Measurements from ENCODE around the gene TJP1.
"Not testable (repeated sequence)": the region's sequence is repeated elsewhere in the genome, so short reads cannot be mapped to it uniquely, and the experiment has no call there.

Gene TJP1

DNA sequence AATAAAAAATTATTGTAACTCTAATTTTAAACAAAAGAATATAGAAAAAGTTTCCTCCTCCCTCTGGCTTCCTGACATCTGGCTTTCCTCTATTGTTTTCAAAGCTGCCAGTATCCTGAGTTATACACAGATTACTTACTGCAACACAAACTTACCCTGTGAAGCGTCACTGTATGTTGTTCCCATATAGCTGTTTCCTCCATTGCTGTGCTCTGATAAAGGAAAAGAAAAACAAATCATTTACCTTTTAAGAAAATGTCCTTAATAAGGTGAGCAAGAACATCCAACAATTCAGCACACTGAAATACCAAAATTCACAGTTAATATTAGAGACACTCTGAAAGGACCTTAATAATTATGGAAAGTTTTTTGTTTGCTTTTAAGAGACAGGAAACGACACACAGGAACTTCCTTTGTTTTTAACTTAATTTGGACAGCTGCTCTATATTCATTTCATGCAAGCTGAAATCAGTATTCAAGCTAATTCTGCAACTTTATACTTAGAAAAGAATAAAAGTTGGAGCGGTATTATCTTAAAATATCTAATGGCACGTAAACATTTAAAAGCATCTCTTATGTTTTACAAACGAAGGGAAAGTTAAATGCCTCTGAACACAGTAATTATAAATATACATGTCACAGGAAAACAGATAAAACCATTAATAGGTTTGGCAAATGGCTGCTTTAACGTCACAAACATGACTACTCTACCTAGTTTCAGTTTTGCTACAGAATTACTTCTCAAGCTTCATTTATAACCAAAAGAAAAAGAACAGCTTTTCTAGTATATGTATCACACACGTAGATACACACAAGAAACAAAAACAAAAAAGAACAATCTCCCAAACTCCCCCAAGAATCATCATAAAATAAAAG is 21.5 kb downstream of the TJP1 start:
- in situ Hi-C loops (cut with MboI; ENCODE audit: low sequenced_read_pairs): no loop called here

DNA sequence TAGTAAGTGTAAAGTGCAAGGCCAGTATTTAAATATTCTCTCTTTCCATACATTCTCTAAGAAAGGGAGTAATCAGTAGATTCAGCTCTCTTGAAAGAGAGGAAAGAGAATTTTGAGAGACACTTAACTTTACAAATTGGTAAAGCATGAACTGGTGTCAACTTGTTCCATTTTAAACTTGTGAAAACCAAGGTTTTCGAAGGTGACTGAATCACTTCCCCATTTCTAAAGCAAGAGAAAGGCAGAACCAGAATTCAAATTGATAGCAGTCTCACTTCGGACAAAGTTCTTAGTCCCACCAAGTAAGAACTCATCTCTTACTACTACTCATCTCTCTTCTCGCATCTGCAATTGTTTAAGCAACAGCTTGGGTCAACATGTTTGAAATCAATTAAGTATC is 22.4 kb downstream of the TJP1 start:
- in situ Hi-C loops (cut with MboI; ENCODE audit: low sequenced_read_pairs): no loop called here

DNA sequence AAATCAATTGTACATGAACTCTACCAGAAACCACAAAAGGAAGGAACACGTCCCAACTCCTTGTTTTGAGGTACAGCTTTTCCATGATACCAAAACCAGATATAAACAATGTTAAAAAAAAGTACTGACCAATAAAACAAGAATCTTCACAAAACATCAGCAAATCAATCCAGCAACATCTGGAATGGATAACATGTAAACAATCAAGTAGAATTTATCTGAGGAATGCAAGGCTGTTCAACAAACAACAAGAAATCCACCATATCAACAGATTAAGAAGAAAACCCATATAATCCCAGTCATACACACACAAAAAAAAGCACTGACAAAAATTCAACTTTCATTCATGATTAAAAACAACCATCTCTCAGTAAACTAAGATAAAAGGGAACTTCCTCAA is 26.7 kb downstream of the TJP1 start:
- in situ Hi-C loops (cut with MboI; ENCODE audit: low sequenced_read_pairs): no loop called here

DNA sequence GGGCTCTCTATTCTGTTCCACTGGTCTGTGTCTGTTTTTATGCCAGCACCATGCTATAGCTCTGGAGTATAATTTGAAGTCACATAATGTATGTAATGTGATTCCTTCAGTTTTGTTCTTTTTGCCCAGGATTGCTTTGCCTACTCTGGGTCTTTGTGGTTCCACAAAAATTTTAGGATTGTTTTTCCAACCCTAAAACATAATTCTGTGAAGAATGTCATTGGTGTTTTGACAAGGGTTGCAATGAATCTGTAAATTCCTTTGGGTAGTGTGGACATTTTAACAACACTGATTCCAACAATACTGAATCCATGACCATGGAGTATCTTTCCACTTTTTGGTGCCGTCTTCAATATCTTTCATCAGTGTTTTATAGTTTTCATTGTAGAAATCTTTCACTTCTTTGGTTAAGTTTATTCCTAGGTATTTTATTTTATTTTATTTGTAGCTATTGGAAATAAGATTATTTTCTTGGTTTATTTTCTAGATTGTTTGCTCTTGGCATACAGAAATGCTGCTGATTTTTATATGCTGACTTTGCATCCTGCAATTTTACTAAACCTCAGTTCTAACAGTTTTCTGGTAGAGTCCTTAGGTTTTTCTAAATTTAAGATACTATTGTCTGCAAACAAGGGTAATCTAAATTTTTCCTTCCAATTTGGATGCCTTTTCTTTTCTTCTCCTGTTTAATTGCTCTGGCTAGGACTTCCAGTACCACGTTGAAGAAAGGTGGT is 29.7 kb downstream of the TJP1 start:
- in situ Hi-C loops (cut with MboI; ENCODE audit: low sequenced_read_pairs): no loop called here

DNA sequence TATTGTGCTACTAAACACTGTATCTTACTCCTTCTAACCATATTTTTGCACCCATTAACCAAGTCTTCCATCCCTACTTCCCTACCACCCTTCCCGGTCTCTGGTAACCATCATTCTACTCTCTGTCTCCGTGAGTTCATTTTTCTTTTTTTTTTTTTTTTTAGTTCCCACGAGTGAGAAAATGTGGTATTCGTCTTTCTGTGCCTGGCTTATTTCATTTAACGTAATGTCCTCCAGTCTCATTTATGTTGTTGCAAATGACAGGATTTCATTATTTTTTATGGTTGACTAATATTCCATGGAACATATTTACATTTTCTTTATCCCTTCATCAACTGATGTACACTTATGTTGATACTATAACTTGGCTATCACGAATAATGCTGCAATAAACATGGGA is 31.7 kb downstream of the TJP1 start:
- in situ Hi-C loops (cut with MboI; ENCODE audit: low sequenced_read_pairs): no loop called here

DNA sequence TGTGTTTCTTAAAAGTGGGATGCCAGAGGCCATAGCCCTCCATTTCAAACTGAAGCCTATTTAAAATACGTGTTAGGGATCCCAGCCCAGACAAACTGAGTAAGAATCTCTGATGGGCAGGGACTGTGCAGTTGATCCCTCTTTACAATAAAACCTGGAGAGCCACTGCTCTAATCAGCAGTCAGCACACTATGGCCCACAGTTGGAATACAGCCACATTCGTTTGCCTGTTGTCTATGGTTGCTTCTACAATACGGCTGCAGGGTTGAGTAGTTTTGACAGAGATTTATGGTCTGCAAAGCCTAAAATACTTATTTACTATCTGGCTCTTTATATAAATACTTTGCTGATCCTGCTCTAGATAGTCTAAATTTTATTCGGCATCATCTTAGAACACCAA is 32.4 kb downstream of the TJP1 start:
- in situ Hi-C loops (cut with MboI; ENCODE audit: low sequenced_read_pairs): no loop called here

DNA sequence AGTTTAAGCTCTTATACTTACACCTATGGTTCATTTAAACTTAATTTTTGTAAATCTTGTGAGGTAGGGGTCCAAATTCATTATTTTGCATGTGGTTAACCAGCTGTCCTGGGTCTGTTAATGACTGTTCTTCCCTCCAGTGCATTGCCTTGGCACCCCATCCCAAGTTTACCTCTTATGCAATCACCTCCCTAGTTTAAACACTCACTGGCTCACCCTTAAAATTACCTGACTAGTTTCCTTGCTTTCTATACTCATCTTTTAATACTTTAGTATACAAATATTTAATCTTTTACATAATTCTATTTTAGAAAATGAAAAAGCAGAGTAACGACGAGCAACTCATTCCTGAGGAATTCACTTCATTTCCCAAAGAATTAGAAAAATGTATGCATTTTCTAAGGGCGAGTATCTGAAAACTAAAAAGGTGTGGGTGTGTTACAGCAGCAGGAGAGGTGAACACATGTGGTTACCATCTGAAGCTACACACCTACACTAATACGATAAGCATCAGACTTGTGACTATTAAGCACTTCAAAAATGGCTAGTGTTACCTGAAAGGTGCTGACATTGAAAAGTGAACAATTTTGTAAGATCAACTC is 33.7 kb downstream of the TJP1 start:
- in situ Hi-C loops (cut with MboI; ENCODE audit: low sequenced_read_pairs): no loop called here

DNA sequence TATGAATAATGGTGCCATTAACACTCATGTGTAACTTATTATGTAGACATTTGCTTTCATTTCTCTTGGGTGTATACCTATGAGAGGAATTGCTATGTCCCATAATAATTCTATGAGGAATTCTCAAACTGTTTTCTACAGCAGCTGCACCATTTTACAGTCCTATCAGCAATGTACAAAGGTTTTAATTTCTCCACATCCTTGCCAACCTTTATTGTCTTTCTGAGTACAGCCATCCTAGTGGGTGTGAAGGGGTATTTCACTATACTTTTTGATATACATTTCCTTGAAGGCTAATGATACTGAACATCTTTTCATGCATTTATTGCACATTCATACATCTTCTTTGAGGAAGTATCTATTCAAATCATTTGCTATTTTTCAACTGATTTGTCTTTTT is 34.5 kb downstream of the TJP1 start:
- in situ Hi-C loops (cut with MboI; ENCODE audit: low sequenced_read_pairs): no loop called here

DNA sequence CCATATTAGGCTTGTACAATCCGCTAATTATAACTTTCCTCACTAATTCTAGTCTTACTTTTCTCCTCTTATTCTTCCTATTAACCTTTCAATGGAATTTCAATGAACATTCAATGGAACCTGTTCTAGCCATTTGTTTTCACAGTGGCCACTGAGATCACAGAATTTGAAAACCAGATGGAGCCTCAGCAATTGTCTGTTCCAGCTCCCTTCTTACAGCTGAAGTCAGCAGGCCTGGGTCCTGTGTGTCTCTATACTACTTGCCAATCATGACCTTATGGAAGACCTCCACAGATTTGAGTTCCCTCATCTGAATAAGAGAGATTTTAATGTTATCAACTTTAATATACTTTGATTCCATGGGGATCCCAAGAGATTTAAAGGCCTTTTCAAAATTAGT is 36.6 kb downstream of the TJP1 start:
- in situ Hi-C loops (cut with MboI; ENCODE audit: low sequenced_read_pairs): no loop called here

DNA sequence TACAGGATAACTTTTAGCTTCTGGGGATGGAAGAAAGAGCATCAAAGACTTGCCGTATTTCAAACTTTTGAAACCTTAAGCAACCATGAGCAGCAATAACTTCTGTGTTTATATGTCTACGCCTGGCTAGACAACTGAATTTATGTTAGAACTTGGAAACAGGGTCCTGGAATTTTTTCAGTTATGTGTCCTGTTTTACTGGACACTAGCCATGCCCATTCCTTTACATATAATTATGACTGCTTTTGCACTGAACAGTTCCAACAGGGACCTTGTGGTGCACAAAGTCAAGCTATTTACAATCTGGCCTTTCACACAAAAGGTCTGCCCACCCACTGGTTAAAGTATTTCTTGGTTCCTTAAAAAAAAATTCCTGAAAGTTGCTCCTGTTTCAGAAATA is 37.1 kb downstream of the TJP1 start:
- in situ Hi-C loops (cut with MboI; ENCODE audit: low sequenced_read_pairs): no loop called here

DNA sequence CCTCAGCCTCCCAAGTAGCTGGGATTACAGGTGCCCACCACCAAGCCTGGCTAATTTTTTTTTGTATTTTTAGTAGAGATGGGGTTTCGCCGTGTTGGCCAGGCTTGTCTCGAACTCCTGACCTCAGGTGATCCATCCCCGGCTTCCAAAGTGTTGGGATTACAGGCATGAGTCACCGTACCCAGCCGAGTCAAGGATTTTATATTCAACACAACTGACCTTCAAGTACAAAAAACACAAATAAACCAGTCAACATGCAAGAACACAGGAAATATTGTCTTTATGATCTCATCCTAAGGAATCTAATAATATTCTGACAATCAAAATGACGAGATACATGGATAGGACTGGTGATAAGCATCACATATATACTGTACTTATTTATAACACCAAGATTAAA is 37.9 kb downstream of the TJP1 start:
- in situ Hi-C loops (cut with MboI; ENCODE audit: low sequenced_read_pairs): no loop called here

DNA sequence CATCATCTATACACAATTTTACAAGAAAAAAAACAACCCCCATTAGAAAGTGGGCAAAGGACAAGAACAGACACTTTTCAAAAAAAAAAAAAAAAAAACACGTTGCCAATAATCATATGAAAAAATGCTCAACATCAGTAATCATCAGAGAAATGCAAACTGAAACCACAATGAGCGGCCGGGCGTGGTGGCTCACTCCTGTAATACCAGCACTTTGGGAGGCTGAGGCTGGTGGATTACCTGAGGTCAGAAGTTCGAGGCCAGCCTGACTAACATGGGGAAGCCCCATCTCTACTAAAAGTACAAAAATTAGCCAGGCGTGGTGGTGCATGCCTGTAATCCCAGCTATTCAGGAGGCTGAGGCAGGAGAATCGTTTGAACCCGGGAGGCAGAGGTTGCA is 39.5 kb downstream of the TJP1 start:
- in situ Hi-C loops (cut with MboI; ENCODE audit: low sequenced_read_pairs): not testable (repeated sequence)

DNA sequence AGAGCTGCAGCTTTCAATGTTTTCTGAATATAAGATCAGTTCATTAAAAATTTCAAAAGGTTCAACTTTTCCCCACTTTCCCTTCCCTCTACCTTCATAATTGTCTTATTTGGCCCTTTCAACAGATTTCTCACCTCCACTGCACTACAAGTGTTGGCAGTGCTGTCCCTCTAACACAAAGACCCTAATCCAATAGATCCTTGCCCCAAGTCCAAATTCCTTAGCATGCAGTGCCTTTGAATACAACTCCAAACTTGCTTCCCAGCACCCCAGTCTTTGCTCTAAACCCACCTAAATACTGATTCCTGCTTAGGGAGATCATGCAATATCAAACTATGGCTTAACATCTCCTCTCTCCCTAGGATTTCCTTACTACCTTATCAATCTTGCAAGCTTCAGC is 43.9 kb downstream of the TJP1 start:
- in situ Hi-C loops (cut with MboI; ENCODE audit: low sequenced_read_pairs): no loop called here

DNA sequence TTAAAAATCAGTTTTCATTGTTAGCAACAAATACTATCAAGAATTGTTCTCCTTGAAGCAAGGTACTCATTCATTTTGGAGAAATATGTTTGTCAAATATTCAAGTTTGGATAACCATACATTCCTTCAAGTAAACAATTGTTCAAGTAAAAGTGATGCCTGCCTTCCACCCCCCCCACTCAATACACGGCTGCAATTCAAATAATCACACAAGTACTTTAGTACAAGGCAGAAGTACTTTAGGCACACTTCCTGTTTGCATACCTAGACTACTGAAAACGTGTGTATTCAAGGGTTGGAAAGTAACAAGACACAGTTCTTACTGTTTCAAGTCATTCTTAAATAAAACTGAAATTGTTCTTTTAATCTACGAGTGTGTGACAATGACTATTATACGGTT is 45.4 kb downstream of the TJP1 start:
- in situ Hi-C loops (cut with MboI; ENCODE audit: low sequenced_read_pairs): no loop called here

DNA sequence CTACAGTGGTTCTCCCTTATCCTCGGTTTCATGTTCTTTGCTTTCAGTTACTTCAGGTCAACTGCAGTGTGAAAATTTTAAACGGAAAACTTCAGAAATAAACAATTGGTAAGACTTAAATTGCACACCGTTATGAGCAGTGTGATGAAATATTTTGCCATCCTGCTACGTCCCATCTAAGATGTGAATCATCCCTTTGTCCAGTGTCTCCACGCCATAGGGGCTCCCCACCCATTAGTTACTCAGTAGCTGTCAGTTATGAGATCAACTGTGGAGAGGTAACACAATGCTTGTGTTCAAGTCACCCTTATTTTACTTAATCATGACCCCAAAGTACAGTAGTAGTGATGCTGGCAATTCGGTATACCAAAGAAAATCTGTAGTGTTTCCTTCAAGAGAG is 47.4 kb downstream of the TJP1 start:
- in situ Hi-C loops (cut with MboI; ENCODE audit: low sequenced_read_pairs): no loop called here

DNA sequence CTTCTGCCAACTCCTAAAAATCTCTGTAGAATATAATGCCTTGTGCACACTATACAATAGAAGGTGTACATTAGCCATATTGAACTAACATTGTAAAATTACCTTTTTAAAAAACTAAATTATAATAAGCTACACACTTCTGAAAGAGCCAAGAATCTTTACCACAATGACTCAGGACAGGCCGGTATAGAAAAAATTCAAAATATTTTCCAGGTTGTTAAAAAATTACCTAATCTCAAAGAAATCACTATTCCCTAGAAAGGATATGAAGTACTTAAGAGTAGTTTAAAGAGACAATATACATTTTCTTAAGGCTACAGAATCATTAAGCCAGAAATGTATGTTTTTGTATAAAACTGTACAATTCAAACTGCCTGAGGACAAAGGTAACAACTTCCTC is 48.5 kb downstream of the TJP1 start:
- in situ Hi-C loops (cut with MboI; ENCODE audit: low sequenced_read_pairs): no loop called here

DNA sequence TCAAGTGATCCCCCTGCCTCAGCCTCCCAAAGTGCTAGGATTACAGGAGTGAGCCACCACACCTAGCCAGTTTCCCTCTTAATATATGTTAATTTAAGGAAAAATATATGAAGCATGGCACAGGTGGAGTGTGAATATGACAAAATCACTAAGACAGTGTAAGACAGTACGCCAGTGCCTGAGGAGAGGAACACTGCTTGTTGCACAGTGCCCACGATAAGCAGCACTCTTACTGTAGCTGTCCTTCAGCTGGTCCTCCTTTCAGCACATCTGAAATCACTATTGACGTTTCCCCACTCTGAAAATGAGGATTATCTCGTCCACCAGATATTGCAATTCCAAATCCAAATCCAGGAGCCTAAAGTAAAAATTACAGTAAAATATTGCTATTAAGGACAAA is 49.3 kb downstream of the TJP1 start:
- in situ Hi-C loops (cut with MboI; ENCODE audit: low sequenced_read_pairs): no loop called here

DNA sequence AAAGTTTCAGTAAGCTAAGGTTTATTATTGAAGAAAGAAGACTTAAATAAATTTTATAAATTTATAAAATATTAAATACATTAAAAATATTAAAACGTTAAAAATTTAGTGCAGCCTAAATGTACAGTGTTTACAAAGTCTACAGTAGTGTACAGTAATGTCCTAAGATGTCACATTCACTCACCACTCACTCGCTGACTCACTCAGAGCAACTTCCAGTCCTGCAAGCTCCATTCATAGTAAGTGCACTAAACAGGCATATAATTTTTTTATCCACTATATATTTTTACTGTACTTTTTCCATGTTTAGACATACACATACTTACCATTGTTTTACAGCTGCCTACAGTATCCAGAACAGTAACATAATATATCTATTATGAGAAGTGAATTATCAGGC is 51.5 kb downstream of the TJP1 start:
- in situ Hi-C loops (cut with MboI; ENCODE audit: low sequenced_read_pairs): no loop called here

DNA sequence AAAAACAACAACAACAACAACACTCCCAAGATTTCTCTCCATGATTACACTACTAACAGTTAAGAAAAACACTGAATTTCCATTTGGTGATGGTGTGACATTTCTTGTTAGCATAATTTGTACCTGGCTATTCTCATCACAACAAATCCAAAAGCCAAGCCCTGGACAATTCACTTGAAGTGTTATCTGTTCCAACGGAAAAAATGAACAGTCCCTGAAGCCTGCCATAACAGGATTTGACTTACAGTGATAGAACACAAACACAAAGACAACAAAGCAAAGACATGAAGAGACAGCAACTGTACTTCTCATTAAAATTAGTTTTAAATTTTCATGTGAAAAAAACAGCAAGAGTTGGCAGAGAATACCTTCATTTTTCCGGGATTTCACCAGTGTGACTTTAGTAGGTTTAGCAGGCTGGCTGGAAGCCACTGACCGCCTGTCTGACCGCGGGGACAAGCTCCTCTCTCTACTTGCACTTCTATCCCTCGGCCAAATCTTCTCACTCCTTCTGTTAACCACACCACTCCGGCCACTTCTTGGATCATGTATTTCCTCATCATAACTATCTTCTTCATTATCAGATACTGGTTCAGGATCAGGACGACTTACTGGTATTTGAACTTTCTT is 56.3 kb downstream of the TJP1 start:
- in situ Hi-C loops (cut with MboI; ENCODE audit: low sequenced_read_pairs): no loop called here

DNA sequence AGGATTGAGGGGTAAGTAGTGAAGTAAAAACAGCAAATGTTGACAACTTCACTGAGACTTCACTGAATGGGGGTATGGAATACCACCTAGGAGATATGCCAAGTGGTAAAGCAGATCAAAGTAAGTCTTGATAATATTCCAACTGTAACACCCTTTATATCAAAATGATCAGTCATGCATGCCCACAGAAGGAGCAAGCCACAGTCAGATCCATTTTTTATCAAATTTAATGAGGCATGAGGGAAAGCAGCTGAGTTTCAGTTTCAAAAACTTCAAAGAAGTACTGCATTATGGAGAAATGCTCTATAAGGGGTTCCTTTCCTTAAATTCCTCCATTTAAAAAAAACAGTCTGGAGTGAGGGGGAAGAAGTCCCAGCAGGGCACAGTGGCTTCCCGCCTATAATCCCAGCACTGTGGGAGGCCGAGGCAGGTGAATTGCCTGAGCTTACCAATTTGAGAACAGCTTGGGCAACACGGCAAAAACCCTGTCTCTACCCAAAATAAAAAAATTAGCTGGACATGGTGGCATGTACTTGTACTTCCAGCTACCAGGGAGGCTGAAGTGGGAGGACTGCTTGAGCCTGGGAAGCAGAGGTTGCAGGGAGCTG is 56.9 kb downstream of the TJP1 start:
- in situ Hi-C loops (cut with MboI; ENCODE audit: low sequenced_read_pairs): no loop called here

DNA sequence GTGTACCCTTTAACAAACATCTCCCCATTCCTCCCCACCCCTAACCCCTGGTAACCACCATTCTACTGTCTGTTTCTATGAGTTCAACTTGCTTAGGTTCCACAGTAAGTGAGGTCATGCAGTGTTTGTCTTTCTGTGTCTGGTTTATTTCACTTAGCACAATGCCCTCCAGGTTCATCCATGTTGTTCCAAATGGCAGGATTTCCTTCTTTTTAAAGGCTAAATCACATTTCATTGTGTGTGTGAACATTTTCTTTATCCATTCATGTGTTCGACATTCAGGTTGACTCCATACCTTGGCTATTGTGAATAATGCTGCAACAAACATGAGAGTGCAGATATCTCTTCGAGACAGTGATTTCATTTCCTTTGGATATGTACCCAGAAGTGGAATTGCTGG is 62.7 kb downstream of the TJP1 start:
- in situ Hi-C loops (cut with MboI; ENCODE audit: low sequenced_read_pairs): no loop called here
